Erythroblast (primary cell): ENCODE measurements around the gene MACROD2.

Experiments used
- GATA1 ChIP-seq: IDR thresholded peaks from 2 replicates; pipeline ENCODE4 v1.6.1; 2011; ENCODE audit warnings: low read depth, mild to moderate bottlenecking, control low read depth, low read length, moderate library complexity
- POLR2A ChIP-seq: IDR thresholded peaks from 2 replicates; pipeline ENCODE4 v1.6.1; 2011; ENCODE audit warnings: mild to moderate bottlenecking, low read length

GRCh38 chr20:14691994-14692393 is 696.7 kb downstream of the MACROD2 start:
- TF ChIP-seq POLR2A (no peak), GATA1 (no peak)
